Ovary (tissue), 3 donors: ENCODE data around the gene CWC27.

Experiments
- EP300 ChIP-seq: sonication (generic); formaldehyde crosslinking; IDR thresholded peaks from one replicate; pipeline ENCODE4 v1.6.1; 2017; ENCODE audit warnings: antibody characterized with exemption
- POLR2A ChIP-seq: fragments of 450-650 bp; IDR thresholded peaks from one replicate; pipeline ENCODE4 v1.6.1; 2017; ENCODE audit warnings: antibody characterized with exemption, mild to moderate bottlenecking, moderate library complexity
- TF ChIP-seq, protein P1 (sequence below), 3 donors: fragments of 450-650 bp in 2 of 3; fragments of 200-600 bp in 1 of 3; IDR thresholded peaks; one replicate each; pipeline versions ENCODE4 v1.5.1 to v1.8.0; 2016 to 2022; ENCODE audit warnings: antibody characterized with exemption in 3 of 3, mild to moderate bottlenecking in 1 of 3
- donor health status: DM: no; HTN: no; CAD: no.

DNA sequence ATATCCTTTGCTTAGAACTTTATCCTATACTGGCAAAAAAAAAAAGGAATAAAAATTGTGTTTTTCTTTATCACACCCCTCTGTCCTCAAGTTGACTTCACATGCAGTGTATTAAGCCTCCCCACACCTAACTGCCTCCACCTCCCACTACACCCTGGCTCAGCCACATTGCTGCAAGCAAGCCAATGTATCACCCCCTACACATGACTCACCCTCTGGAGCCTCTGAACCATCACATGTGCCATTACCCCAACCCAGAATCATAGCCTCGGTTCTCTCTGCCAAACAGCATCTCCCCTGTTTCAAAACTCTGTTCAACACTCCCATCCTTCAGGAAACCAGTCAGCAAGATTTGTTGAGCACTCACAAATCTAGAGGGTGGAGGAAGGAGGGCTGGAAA lies 209.0 kb downstream of the CWC27 start:
- TF ChIP-seq, protein P1, sequence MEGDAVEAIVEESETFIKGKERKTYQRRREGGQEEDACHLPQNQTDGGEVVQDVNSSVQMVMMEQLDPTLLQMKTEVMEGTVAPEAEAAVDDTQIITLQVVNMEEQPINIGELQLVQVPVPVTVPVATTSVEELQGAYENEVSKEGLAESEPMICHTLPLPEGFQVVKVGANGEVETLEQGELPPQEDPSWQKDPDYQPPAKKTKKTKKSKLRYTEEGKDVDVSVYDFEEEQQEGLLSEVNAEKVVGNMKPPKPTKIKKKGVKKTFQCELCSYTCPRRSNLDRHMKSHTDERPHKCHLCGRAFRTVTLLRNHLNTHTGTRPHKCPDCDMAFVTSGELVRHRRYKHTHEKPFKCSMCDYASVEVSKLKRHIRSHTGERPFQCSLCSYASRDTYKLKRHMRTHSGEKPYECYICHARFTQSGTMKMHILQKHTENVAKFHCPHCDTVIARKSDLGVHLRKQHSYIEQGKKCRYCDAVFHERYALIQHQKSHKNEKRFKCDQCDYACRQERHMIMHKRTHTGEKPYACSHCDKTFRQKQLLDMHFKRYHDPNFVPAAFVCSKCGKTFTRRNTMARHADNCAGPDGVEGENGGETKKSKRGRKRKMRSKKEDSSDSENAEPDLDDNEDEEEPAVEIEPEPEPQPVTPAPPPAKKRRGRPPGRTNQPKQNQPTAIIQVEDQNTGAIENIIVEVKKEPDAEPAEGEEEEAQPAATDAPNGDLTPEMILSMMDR (IDR thresholded peaks at IDR 0.05), result no peak
- TF ChIP-seq EP300 (no peak), POLR2A (no peak)
